HepG2 (cell line): ENCODE results near the gene CLCC1. TPM values are rescaled to one million over a fixed set of nuclear protein-coding genes. Genes with fewer than 3 reads are reported as not detected.

ENCODE experiments used
- polyA plus RNA-seq, 8 experiments: library from polyadenylated mRNA; depleted of rRNA in 3 of 8; stranded (reverse) in 7 of 8; unstranded in 1 of 8; fragments of >200 nt; fragmentation: Illumina TruSeq in 4 of 8; extraction: Trizol in 4 of 8; gene quantifications; 2 replicates each; pipeline versions ENCODE4 v1.2.1 to v1.2.3, GENCODE V29; 2011 to 2016; ENCODE audit warnings: low read depth in 4 of 8, missing spikeins in 1 of 8, mixed read lengths in 1 of 8; ENCODE audit not compliant: insufficient read depth in 1 of 8
- small RNA-seq, 3 experiments: library from RNA; depleted of rRNA; stranded (forward); fragments of <200 nt; gene quantifications; one replicate each; pipeline ENCODE3, GENCODE V24; 2012; ENCODE audit warnings: low read depth in 2 of 3, low replicate concordance in 1 of 3; ENCODE audit not compliant: insufficient read length in 3 of 3, insufficient read depth in 2 of 3
- total RNA-seq, 5 experiments: library from RNA; depleted of rRNA; stranded (reverse); fragments of >200 nt; fragmentation: Illumina TruSeq; extraction: Trizol; gene quantifications; 2 replicates each; pipeline ENCODE4 v1.2.3, GENCODE V29; 2016; ENCODE audit warnings: low read depth in 1 of 5

Gene CLCC1
- total and polyA plus RNA-seq, 2 of the 13 experiments (the other 11 are each of a cell fraction or from before 2014, with no cell fraction given): 16.0 to 25.8 TPM

Small RNA genes within 50 kb of the gene (small RNA-seq; reads per million reads assigned to genes)
- gene BX679664.2: 0 reads per million in 3 experiments

Other genes with a start within 250 kb of the CLCC1 start
- gene STXBP3, start 216.8 kb downstream of the CLCC1 start, total RNA-seq (2016; rRNA removed; fragmentation: Illumina TruSeq; extraction: Trizol): 20.8 and 31.6 TPM in 2 replicates
- gene STXBP3, start 216.8 kb downstream of the CLCC1 start, polyA plus RNA-seq (2011; rRNA removed): 11.2 and 13.0 TPM in 2 replicates
- not detected in 2 replicates for gene AKNAD1, start 106.4 kb downstream of the CLCC1 start, total RNA-seq (2016; rRNA removed; fragmentation: Illumina TruSeq; extraction: Trizol)
- not detected in 2 replicates for gene AKNAD1, start 106.4 kb downstream of the CLCC1 start, polyA plus RNA-seq (2011; rRNA removed)
- gene GPSM2, start 86.5 kb downstream of the CLCC1 start, total RNA-seq (2016; rRNA removed; fragmentation: Illumina TruSeq; extraction: Trizol): 24.8 and 26.4 TPM in 2 replicates
- 6.0 and 7.7 TPM in 2 replicates for gene GPSM2, start 86.5 kb downstream of the CLCC1 start, polyA plus RNA-seq (2011; rRNA removed)
- gene WDR47, start 78.6 kb upstream of the CLCC1 start, total RNA-seq (2016; rRNA removed; fragmentation: Illumina TruSeq; extraction: Trizol): 5.9 and 6.0 TPM in 2 replicates
- 3.7 and 4.3 TPM in 2 replicates for gene WDR47, start 78.6 kb upstream of the CLCC1 start, polyA plus RNA-seq (2011; rRNA removed)
- gene TAF13, start 112.5 kb upstream of the CLCC1 start, total RNA-seq (2016; rRNA removed; fragmentation: Illumina TruSeq; extraction: Trizol): 36.3 and 62.1 TPM in 2 replicates
- gene TAF13, start 112.5 kb upstream of the CLCC1 start, polyA plus RNA-seq (2011; rRNA removed): 8.6 and 11.5 TPM in 2 replicates
- gene TMEM167B, start 127.3 kb upstream of the CLCC1 start, total RNA-seq (2016; rRNA removed; fragmentation: Illumina TruSeq; extraction: Trizol): 22.4 and 24.4 TPM in 2 replicates
- gene TMEM167B, start 127.3 kb upstream of the CLCC1 start, polyA plus RNA-seq (2011; rRNA removed): 9.5 and 10.2 TPM in 2 replicates
- gene ELAPOR1, start 150.6 kb upstream of the CLCC1 start, total RNA-seq (2016; rRNA removed; fragmentation: Illumina TruSeq; extraction: Trizol): 0.14 and 0.20 TPM in 2 replicates
- 0.12 and 0.13 TPM in 2 replicates for gene ELAPOR1, start 150.6 kb upstream of the CLCC1 start, polyA plus RNA-seq (2011; rRNA removed)